Fibroblast of skin of left biceps (primary cell): Measurements from ENCODE around the gene KSR2.
"Not testable (repeated sequence)": the region's sequence is repeated elsewhere in the genome, so short reads cannot be mapped to it uniquely, and the experiment has no call there.

Experiments used
- DNase-seq, 2 experiments: peaks; one replicate each; pipeline ENCODE4 v3.0.0-alpha.2; 2013; ENCODE audit warnings: low read depth in 2 of 2

KSR2 gene

DNA sequence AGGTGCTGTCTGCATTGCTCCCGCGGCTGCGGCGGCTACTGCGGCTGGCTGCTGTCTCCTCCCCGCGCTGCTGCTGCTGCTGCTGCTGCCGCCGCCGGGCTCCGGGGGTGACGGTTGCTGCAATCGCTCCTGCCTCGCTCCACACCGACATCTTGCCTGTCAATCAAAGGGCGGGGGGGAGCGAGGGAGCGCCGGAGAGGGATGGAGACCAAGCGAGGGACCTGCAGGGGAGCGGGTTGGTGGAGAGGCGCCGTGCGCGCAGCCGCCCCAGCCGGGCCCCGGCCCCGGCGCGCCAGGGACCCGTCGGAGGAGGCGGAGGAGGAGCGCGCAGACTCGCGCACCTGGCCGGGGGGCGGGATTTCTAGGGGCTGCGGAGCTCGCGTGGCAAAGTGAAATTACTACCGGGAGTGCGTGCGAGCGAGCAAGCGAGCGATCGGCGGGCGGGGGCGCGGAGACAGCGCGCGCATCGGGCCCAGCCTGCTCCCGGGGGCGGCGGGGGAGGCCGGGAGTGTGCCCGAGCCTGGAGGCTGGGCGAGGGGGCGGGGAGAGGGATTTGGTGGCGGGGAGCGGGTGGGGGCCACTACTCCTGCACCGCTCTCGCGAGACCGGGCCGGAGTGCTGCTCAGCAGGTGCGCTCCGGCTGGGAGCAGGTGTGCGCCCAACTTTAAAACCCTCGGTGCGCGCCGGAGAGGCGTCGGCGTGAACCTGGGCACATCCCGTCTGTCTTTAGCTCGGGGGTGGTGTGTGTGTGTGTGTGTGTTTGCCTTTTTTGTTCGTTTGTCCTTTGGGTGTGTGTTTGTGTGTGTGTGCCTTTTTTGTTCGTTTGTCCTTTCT, at the start of gene KSR2:
TSS of gene KSR2 (minus strand) at position 165 of the 834 bp plus-strand sequence. CDS start 735 bp downstream, outside the sequence.
- no peak for DNase-seq

- no peak for DNase-seq
Observed at GRCh38 chr12:118017926-118018325, 49.1 kb upstream of the KSR2 start.

DNA sequence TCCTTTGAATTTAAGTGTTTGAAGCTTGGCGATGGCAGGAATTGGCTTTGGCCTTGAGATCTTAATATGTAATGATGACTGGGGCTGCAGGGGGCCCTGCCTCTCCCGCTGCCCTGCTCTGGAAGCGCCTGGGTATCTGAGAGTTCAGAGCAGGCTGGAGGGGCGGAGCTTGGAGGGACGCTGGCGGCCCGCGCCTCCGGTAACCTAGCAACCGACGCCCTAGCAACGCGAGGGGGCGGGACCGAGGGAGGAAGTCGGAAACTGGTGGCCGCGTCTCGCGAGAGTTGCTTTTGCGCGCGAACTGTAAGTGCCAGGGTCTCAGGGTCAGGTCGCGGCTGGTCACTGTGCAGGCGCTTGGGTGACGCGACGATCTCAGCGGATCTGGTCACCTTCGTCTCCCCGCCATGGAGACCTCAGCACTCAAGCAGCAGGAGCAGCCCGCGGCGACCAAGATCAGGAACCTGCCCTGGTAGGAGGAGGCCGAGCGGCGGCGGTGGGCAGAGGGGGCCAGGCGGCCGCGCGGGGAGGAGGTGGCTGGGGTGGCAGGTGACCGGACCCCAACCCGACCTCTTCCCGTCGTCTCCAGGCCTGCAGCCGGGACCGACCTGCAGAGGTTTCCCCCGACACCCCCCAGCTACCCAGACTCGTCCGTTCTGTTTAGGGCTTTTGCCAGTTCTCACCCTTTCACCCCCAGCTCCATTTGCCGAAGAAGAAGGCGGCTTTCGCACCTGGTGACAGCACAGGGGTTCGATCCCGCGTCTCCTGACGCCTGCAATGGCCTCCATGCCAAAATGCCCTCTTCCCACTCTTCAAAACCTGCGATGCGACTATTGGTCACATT, 47.9 kb upstream of the KSR2 start, which contains the start of gene RFC5:
TSS of gene RFC5 (plus strand) at position 280 of the 841 bp plus-strand sequence. CDS start at position 405, 125 bp downstream.
- peak; percentile 88 for DNase-seq

GRCh38 chr12:118015944-118016343, 47.2 kb upstream of the KSR2 start:
- no peak for DNase-seq

DNA sequence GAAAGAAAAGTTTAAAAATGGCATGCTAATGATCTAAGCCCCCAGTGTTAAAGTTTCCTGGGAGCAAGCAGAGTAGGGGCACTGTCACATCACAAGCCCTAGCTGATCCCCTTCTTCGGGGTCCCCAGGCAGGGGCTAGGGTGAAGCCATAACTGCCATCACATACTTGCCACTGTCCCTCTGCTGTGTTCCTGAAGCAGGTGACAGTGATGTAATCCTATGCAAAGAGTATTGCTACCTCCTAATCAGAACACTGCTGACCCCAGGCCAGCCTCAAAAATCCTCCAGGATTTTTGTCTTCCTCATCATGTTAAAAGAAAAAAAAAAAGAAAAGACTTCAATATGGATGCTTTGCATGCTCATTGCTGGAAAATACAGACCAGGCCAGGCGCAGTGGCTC, 46.5 kb upstream of the KSR2 start:
- no peak for DNase-seq

DNA sequence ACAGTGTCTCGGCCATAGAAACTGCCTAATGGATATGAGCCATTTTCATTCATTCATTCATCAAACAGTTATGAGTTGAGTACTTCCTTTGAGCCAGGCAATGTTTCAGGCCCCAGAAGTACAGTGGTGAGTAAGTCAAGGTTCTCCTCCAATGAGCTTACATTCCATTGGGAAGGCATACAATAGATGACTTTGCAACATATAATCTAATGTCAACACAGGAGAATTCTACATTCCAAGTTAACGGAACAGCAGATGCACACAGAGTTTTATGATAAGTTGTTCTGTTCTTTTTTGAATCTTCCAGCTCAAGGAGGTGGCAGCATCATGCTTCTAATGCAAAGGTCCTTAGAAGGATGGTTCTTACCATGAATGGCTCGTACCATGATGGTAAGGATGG, 44.5 kb upstream of the KSR2 start:
- DNase-seq: no peak

DNA sequence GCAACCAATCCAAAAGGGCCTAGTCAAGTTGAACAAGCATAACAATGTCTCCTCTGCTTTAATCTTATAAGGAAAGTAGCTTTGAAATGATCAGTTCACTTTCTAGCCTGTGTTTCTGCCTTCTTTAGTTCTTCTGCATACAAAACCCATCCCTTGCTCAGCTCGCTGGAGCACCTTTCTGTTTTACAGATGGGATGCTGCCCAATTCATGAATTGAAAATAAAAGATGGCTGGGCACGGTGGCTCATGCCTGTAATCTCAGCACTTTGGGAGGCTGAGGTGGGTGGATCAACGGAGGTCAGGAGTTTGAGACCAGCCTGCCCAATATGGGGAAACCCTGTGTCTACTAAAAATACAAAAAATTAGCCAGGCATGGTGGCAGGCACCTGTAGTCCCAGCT, 43.2 kb upstream of the KSR2 start:
- DNase-seq: no peak

DNA sequence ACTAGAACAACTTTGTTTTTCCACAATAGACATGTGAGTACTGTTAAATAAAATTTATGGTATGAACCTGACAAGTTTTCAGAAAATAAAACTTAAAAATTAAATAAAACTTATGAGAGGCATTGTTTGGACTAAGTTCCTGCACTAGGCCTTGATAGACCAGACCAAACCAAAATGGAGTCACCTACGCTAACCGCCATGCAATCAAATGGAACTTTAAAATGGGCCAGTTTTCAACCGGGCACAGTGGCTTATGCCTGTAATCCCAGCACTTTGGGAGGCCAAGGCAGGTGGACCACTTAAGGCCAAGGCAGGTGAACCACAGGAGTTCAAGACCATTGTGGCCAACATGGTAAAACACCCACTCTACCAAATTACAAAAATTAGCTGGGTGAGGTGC, 42.6 kb upstream of the KSR2 start:
- DNase-seq: no peak

- no peak for DNase-seq
Observed at GRCh38 chr12:118010903-118011302, 42.1 kb upstream of the KSR2 start.

DNA sequence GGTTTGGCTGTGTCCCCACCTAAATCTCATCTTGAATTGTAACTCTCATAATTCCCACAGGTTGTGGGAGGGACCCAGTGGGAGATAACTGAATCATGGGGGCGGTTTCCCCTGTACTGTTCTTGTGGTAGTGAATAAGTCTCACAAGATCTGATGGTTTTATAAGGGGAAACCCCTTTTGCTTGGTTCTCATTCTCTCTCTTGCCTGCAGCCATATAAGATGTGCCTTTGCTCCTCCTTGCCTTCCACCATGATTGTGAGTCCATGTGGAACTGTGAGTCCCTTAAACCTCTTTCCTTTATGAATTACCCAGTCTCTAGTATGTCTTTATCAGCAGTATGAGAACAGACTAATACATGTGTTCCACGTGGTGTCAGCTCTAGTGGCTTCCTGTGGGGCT, 31.0 kb upstream of the KSR2 start:
- DNase-seq: not testable (repeated sequence)

GRCh38 chr12:117998719-117999118, 29.9 kb upstream of the KSR2 start:
- no peak for DNase-seq

DNA sequence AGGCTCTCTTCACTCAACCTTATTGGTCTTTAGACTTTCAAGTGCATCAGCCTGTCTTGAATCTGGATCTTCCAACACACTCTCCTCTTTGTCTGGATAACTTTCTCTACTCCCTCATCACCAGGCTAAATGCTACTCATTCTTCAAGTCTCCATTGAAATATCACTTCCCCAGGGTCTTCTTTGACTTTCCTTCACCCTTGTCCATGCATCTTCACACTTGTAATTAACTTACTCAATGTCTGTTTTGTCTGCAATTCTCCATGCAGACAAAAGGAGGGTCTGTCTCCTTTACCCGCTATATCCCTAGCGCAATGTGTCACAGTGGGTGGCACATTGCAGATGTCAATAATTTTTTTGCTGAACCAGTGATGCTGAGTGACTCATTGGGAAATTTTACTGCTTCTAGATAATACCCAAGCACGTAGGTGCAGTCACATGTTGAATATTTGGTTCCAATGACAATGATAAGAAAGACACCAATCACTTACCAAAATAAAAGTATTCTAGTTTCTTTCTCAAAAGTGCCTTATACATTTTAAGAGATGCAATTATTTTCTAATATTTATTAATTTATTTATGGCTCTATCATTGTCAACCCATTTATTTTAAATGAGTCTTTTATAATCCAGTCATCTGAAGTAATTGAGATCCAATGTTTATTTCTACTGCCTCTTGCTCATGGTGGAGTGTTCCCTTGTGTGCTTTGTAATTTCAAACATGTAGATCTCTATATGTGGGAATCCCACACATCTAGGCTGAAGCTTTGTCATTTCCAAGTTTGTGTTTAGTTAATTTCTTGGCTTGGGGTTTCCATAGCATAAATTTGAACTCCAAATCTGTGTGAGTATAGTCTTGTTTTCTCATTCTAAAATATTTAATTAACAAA, 26.0 kb upstream of the KSR2 start:
- DNase-seq: no peak

- peak; percentile 29 to 35 for DNase-seq
Observed at GRCh38 chr12:117986705-117987469, 18.1 kb upstream of the KSR2 start.

GRCh38 chr12:117985182-117985581, 16.4 kb upstream of the KSR2 start:
- no peak for DNase-seq

DNA sequence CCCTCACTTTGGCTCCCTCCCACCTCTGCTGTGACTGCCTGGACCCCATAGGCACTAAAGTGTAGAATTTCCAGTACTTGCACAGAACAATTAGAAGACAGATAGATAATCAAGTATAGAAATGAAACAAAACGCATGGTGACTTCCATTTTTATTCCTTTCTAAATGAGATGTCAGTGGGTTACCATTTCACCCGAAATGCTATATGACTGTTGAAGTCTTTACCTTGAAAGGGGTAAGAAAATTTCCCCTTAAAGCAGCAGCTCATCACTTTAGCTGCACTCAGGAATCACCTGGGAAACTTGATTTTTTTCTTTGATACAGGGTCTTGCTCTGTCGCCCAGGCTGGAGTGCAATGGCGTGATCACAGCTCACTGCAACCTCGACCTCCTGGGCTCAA, 12.5 kb upstream of the KSR2 start:
- DNase-seq: no peak

DNA sequence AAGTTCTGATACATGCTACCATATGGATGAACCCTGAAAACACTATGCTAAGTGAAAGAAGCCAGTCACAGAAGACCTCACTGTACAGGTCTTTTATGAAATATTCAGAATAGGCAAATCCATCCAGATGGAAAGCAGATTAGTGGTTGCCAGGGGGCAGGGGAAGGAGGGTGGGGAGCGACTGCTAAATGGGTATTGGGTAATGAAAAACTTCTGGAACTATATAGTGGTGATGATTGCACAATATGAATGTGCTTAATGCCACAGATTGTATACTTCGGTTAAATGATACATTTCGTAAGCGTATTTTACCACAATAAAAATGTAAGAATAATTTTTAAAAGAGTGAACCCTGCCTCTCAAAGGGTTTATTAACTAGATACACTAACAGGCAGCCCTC, 11.8 kb upstream of the KSR2 start:
- DNase-seq: peak; percentile 31 to 33

DNA sequence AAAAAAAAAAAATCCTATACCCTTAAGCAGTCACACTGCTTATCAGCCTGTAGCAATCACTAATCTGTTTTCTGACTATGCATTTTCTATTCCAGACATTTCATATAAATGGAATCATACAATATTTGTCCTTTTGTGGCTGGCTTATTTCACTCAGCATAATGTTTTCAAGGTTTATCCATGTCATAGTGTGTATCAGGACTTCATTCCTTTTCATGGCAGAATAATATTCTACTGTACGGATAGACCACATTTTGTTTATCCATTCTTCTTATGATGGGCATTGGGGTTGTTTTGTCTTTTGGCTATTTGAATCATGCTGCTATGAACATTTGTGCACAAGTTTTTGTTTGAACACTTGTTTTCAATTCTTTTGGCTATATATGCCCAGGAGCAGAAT, 8.6 kb upstream of the KSR2 start:
- DNase-seq: no peak

DNA sequence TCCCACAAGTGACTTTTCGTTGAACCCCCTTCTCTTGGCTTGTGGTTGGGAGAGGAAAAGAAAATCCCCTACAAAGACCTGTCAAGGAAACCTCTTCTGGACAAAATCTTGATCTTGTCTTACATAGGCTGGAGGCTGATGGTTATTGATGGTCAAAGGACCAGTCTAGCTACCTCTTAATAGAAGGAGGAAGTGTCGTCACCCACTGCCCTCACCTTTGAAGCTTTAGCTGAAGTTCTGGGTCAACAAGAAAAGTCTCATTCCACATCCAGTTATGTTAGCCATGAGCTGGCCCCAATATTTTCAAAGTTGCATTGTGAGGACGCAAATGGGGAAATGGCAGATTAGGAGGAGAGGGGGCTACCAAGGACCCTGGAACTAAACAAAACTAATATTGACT, 6.2 kb upstream of the KSR2 start:
- no peak for DNase-seq

- DNase-seq: no peak
Observed at GRCh38 chr12:117972301-117972700, 3.5 kb upstream of the KSR2 start.

- no peak for DNase-seq
Observed at GRCh38 chr12:117970334-117970733, 1.5 kb upstream of the KSR2 start.
